Brain pericyte (primary cell): Measurements from ENCODE around the gene GSG1L.
"Not testable (repeated sequence)": the region's sequence is repeated elsewhere in the genome, so short reads cannot be mapped to it uniquely, and the experiment has no call there.

ENCODE experiments used
- DNase-seq: peaks from one replicate; pipeline ENCODE4 v3.0.0-alpha.2; 2012; ENCODE audit warnings: low read depth, low spot score

The GSG1L gene

DNA sequence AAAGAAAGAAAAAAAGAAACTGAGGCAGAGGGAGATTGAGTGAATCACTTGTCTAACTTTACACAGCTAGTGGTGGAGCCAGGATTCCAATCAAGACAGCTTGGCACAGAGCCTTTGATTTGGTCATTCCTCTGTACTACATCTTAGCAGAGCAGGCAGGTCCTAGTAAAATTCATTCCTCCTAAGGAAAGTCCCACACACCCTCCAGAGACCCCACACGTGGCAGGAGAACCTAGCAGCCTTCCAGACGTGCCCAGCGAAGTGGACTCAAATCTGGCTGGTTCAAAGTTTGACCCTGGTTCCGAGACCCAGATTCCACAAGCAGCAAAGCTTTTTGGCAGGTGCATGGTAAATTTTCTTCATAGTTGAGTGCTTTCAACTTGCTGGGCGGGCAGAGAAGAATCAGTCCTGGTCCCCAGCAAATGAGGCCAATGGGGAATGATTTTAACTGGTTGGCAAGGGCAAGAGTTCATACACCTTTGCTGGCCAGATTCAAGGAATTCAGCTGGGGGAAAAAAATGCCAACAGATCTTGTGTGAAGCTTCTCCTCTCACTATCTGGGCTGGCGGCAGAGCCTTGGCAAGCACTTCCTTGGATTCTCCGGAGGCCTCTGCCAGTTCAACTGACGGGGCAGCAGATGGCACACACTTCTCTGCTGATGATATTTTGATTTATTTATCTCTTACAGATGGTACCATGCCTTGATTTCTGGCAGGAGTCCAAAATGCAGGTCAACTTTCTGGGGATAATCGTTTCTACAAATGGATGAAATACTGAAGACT, 82.4 kb downstream of the GSG1L start:
- no peak for DNase-seq

DNA sequence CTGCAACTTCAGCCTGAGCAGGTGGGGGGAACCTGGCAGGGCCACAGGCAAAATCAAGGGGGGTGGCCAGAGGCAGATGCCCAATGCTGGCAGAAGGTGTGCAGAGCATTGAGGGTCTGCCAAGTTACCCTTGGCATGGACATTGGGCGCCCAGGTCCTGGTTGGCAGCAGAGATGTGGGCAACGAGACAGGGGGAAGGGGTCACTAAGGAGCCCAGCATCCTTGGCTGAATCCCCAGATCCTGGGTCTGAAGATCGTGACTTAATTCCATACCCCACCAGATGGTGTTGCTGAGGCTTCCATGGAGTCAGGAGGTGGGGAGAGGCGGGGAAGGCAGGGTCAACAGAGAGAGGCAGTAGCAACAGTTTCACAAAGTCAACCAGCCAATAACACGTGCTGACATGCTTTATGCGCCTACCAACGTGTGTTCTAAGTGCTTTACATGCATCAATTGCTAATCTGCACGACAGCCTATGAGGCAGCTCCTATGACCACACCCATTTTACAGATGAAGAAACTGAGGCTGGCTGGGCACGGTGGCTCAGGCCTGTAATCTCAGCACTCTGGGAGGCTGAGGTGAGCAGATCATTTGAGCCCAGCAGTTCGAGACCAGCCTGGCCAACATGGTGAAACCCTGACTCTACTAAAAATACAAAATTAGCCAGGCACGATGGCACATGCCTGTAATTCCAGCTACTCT, 83.3 kb downstream of the GSG1L start:
- no peak for DNase-seq

DNA sequence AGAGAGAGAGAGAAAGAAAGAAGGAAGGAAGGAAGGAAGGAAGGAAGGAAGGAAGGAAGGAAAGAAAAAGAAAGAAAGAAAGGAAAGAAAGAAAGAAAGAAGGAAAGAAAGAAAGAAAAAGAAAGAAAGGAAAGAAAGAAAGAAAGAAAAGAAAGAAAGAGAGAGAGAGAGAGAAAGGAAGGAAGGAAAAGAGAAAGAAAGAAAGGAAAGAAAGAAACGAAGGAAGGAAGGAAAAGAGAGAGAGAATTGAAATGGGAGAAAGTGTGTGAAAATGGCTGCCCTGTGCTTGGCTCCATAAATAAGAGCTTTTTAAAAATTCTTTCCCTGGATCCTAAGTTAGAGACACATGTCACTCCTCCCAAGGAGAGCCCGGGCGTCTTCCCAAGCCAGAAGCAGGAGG, 83.8 kb downstream of the GSG1L start:
- DNase-seq = not testable (repeated sequence)

DNA sequence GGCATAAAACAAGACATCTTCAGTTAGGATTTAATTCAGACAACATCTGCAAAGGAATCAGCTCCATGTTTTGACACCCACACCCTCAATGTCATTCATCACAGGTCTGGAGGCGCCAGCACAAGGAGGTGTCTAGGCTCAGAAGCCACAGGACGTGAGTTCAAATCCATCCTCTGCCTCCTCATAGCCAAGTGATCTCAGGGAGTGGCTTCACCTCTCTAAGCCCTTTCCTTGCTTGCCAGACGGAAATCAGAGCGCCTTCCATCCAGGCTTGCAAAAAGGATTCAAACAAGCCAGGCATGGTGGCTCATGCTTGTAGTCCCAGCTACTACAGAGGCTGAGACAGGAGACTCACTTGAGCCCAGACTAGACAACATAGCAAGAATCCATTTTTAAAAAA, 84.6 kb downstream of the GSG1L start:
- no peak for DNase-seq

- no peak for DNase-seq
These were observed 85.5 kb downstream of the GSG1L start for GRCh38 chr16:27977966-27978365.

- no peak for DNase-seq
These were observed 86.5 kb downstream of the GSG1L start for GRCh38 chr16:27976990-27977389.

DNA sequence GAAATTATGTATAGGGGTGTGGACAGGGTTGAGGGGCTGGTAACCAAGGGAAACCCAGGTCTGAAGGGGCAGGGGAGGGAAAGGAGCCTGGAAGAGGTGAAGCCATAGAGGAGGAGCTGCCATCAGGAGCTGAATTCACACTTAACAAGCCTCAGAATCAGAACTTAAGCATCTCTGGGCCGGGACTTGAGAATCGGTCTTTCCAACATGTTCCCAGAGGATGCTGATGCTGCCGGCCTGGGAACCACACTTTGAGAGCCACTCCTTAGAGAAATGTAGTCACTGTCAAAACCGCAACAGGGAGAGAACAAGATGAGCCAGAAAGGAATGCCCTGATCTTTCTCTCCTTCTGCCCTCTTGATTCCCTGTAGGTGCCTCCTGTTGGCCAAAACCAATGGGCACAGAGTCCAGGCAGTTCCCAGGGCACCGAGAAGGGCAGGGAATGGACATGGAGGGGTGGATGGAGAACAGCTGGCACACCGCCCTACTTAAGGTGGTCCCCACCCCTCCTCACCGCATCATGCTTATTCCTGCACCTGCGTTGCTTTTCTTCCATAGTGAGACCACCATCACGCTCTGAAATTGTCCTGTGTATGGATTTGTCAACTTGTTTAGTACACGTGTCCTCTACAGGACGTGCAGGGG, 88.5 kb downstream of the GSG1L start:
- DNase-seq = no peak

- DNase-seq = no peak
These were observed 89.8 kb downstream of the GSG1L start for GRCh38 chr16:27973678-27974077.

- DNase-seq = no peak
These were observed 91.0 kb downstream of the GSG1L start for GRCh38 chr16:27972500-27972899.

- DNase-seq = no peak
These were observed 93.9 kb downstream of the GSG1L start for GRCh38 chr16:27969574-27969973.

- DNase-seq = no peak
These were observed 96.3 kb downstream of the GSG1L start for GRCh38 chr16:27967169-27967568.

DNA sequence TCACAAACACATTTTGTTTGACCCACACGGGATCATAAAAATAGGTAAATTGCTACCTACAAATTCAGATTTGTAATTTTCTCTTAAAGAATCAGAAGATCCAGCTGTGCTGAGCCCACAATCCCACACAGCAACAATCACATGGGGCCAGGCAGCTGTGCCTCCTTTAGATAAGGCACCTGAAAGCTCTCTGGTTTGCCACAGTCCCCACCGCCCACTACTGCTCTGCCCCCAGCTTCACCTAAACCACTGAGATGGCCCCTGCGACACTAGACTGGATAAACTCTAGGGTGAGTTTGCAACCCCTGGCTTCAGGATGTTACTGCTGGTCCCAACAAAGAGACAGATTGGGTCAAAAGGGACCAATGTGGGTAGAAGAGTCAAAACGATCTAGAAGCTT, 96.8 kb downstream of the GSG1L start:
- DNase-seq = no peak

DNA sequence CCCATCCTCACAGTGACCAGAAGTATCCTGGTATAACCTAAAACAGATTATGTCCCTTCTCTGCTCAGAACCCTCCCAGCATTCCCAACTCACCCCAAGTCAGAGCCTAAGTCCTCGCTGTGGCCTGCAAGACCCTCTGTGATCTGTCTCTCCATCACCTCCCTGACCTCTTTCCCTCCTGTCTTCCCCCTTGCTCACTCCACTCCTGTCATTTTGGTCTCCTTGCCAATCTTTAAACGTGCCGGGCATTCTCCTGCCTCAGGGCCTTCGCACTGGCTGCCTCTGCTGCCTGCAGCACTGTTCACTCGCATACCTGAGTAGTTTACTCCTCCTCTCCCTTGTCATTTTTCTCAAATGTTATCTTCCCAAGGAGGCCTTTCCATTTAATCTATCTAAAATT, 97.7 kb downstream of the GSG1L start:
- no peak for DNase-seq

GRCh38 chr16:27963471-27963965, 100.0 kb downstream of the GSG1L start:
- no peak for DNase-seq

- no peak for DNase-seq
These were observed 101.3 kb downstream of the GSG1L start for GRCh38 chr16:27962197-27962596.

DNA sequence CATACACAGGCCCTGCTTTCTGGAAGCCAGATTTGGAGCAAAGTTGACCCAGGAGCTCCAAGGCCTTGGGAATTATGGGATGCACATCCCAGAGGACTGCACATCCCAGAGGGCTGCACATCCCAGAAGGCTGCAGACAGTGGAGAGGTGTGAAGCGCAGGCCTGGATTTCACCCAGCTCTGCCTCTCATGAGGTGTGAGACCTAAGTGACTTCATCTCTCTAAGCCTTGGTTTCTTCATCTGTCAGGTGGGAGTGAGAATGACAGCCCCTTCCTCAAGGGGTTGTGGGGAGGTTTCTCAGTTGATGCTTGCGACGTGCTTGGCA, 102.3 kb downstream of the GSG1L start:
- no peak for DNase-seq

DNA sequence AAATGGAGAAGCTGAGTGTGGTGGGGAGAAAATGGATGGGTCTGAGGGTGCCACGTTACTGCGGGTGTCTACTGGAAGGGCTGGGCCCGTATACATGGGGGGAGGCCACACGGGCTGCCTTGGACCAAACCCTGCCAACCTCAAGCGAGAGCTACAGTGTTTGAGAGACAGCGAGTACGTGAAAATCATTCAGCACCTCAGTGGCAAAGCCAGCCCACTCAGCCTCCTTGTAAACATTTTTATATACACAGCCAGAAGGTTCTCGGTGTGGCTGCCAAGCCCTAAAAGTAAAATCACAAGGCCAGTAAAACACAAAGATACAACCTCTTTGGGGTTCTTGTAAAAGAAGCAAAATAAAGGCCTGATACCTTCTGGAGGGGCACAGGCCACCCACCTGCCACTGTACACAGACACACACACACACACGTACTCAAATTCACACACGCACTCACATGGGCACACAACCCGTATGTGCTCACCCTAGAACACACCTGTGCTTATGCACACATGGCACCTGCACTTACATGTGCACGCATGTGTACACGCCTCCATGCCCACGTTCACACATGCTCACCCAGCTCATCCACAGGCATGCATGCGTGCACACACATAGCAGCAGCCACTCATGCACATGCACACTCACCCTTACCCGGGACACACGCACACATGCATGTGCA, 102.8 kb downstream of the GSG1L start:
- no peak for DNase-seq

DNA sequence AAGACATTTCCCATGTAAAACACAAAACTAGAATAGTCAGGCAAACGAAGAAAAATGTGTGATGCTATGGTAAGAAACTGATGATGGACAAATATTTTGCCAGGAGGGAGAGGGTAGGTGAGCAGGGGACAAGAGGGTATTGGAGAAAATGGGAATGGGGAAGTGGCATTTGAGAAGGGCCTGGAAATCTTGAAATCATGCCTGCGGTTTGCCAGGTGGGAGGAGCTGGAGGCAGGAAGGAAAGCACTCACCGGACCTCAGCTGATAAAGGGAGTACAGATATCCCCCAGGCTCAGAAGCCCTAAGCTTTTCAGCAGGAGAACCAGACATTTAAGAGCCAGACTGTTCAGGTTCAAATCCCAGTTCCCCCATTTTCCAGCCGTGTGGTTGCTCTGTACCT, 103.6 kb downstream of the GSG1L start:
- no peak for DNase-seq

GRCh38 chr16:27954191-27954590, 109.3 kb downstream of the GSG1L start:
- no peak for DNase-seq

GRCh38 chr16:27952811-27953210, 110.7 kb downstream of the GSG1L start:
- no peak for DNase-seq

- DNase-seq = no peak
These were observed 111.9 kb downstream of the GSG1L start for GRCh38 chr16:27951489-27952120.
